RWPE1 (cell line): ENCODE data around the gene ALDH4A1.
A peak's percentile ranks its signal among the peaks of the same experiment; 100 is the strongest.

Experiments
- CTCF ChIA-PET: fragments of 350-600 bp; sonication (Branson Sonifier 250); formaldehyde crosslinking; extraction: SDS; loops from one replicate; lab custom pipeline; 2021; lab: Yijun Ruan, JAX
- POLR2A ChIA-PET: fragments of 400-600 bp; formaldehyde crosslinking; extraction: SDS; loops from one replicate; lab custom pipeline; 2020; ENCODE audit warnings: antibody characterized with exemption; ENCODE audit not compliant: low non-redundant PET; lab: Yijun Ruan, JAX
- DNase-seq: peaks from one replicate; pipeline ENCODE4 v3.0.0; 2012; ENCODE audit warnings: low spot score
- H3K27ac ChIP-seq: fragments of 450-650 bp; 2 replicates; pipeline ENCODE4 v1.5.1; 2017
- TF ChIP-seq, protein P1 (sequence below): fragments of 450-650 bp; conservative IDR thresholded peaks from 2 replicates; pipeline ENCODE4 v1.5.1; 2017; ENCODE audit warnings: low read depth, mild to moderate bottlenecking

ALDH4A1 gene

GRCh38 chr1:18881642-18882431, 20.5 kb downstream of the ALDH4A1 start:
- H3K27ac ChIP-seq, result peak overlapping the region; percentile 37
- TF ChIP-seq, protein P1, sequence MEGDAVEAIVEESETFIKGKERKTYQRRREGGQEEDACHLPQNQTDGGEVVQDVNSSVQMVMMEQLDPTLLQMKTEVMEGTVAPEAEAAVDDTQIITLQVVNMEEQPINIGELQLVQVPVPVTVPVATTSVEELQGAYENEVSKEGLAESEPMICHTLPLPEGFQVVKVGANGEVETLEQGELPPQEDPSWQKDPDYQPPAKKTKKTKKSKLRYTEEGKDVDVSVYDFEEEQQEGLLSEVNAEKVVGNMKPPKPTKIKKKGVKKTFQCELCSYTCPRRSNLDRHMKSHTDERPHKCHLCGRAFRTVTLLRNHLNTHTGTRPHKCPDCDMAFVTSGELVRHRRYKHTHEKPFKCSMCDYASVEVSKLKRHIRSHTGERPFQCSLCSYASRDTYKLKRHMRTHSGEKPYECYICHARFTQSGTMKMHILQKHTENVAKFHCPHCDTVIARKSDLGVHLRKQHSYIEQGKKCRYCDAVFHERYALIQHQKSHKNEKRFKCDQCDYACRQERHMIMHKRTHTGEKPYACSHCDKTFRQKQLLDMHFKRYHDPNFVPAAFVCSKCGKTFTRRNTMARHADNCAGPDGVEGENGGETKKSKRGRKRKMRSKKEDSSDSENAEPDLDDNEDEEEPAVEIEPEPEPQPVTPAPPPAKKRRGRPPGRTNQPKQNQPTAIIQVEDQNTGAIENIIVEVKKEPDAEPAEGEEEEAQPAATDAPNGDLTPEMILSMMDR, result no peak
- ChIA-PET POLR2A (no interaction called here), CTCF (interaction anchor here (0.7 to 0.8 kb wide), 2 partner anchors 284 to 285 kb away, joined by 3 read pairs; no protein-coding TSS in a partner anchor)
- DNase-seq, result no peak

DNA sequence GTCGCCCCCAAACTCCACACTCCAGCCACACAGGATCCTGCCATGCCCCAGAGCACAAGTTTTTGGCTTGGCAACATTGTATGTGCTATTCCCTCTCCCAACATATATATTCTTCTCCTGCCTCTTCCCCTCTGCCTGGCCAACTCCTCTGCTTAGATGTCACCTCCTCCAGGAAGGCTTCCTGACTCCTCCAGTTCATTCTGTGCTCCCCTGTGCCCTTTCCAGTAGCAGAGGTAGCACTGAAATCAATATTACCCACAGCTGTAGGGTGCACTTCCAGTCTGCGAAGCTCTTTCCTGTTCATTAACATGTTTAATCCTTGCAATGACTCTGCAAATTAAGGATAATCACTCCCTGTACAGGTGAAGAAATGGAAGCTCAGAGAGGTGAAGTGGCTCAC, 21.2 kb downstream of the ALDH4A1 start:
- ChIA-PET CTCF (interaction anchor here (0.7 kb wide), 1 partner anchor 283 kb away, joined by 3 read pairs; no protein-coding TSS in a partner anchor), POLR2A (no interaction called here)
- DNase-seq, result no peak
- no peak overlapping the region; the same call in 1 of the 2 replicates for H3K27ac ChIP-seq
- TF ChIP-seq, protein P1, result no peak

GRCh38 chr1:18880585-18880984, 21.8 kb downstream of the ALDH4A1 start:
- POLR2A ChIA-PET, result no interaction called here
- TF ChIP-seq, protein P1, result no peak
- no peak for DNase-seq
- CTCF ChIA-PET, result no interaction called here
- no peak overlapping the region for H3K27ac ChIP-seq

GRCh38 chr1:18879791-18880309, 22.5 kb downstream of the ALDH4A1 start:
- CTCF ChIA-PET, result no interaction called here
- 0 out of 2 replicates have a peak overlapping the region, but pooled peaks have one; percentile 6 for H3K27ac ChIP-seq
- TF ChIP-seq, protein P1, result no peak
- DNase-seq, result no peak
- POLR2A ChIA-PET, result no interaction called here

GRCh38 chr1:18879215-18879790, 23.1 kb downstream of the ALDH4A1 start:
- H3K27ac ChIP-seq, result peak overlapping the region; percentile 30
- no peak for DNase-seq
- TF ChIP-seq, protein P1, result no peak
- ChIA-PET POLR2A (no interaction called here), CTCF (no interaction called here)

DNA sequence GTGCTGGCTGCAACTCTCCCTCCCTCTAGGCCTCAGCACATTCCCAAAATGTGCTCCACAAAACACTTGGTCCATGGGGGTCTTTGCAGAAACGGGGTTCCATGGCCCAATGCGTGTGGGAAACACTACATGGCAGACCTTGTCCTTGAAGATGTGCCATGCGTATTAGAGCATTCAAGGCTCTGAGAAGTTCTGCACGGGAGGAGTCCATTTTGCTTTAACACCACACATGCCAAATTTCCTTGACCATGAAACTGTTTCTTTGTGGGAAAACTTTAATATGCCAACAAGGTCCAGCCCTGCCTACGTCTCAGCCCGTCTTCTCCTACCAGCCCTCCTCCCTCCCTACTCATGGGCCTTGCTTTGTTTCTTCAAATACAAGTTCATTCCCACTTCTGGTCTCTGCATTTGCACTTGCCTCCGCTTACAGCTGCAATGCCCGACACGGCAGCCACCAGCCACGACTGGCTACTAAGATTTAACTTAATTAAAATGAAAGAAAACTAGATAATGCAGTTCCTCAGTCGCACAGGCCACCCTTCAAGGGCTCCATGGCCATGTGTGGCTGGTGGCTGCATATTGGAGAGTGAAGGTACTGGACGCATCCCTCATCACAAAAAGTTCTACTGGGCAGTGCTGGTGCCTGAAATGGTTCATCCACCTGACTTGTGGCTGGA, 23.7 kb downstream of the ALDH4A1 start:
- peak overlapping the region; percentile 30 for H3K27ac ChIP-seq
- ChIA-PET CTCF (interaction anchor here (0.6 kb wide), 1 partner anchor 10 kb away, joined by 4 read pairs; no protein-coding TSS in a partner anchor), POLR2A (no interaction called here)
- TF ChIP-seq, protein P1, result no peak
- no peak for DNase-seq
